OCI-LY3 (cell line): ENCODE measurements around the gene REXO1.
A peak's percentile ranks its signal among the peaks of the same experiment; 100 is the strongest.

ENCODE experiments used
- H2AFZ ChIP-seq: fragments of 200-600, 300-600 bp; shearing (Covaris generic); 2 replicates; pipeline ENCODE4 v1.6.0; 2014; ENCODE audit warnings: antibody characterized with exemption, low read depth, low read length
- H3K27ac ChIP-seq: fragments of 200-600, 300-600 bp; sonication (generic); 2 replicates; pipeline ENCODE4 v1.5.1; 2014; ENCODE audit warnings: mild to moderate bottlenecking, low read length, moderate library complexity, mixed read lengths
- H3K27me3 ChIP-seq: fragments of 200-600, 300-600 bp; sonication (generic); 2 replicates; pipeline ENCODE4 v1.6.1; 2014; ENCODE audit warnings: low read depth, low read length, mixed read lengths
- H3K36me3 ChIP-seq: fragments of 200-600, 300-600 bp; sonication (generic); replicated peaks from 2 replicates; pipeline ENCODE3; 2014; ENCODE audit warnings: low read depth, low read length, mixed read lengths
- H3K4me1 ChIP-seq: fragments of 300-600, 200-600 bp; sonication (generic); 2 replicates; pipeline ENCODE4 v1.6.1; 2014; ENCODE audit warnings: low read length, mixed read lengths
- H3K4me2 ChIP-seq: fragments of 200-600, 300-600 bp; sonication (generic); 2 replicates; pipeline ENCODE4 v1.6.1; 2014; ENCODE audit warnings: low read length, mixed read lengths
- H3K4me3 ChIP-seq: fragments of 300-600, 200-600 bp; sonication (generic); 2 replicates; pipeline ENCODE4 v1.5.1; 2014; ENCODE audit warnings: antibody characterized with exemption, mild to moderate bottlenecking, low read length, moderate library complexity
- H3K79me2 ChIP-seq: fragments of 300-600, 200-600 bp; shearing (Covaris generic); 2 replicates; pipeline ENCODE4 v1.6.1; 2014; ENCODE audit warnings: mild to moderate bottlenecking, low read length, mixed read lengths
- H3K9ac ChIP-seq: fragments of 300-600, 200-600 bp; shearing (Covaris generic); 2 replicates; pipeline ENCODE4 v1.6.0; 2014; ENCODE audit warnings: mild to moderate bottlenecking, low read length, moderate library complexity
- H3K9me3 ChIP-seq: fragments of 200-600, 300-600 bp; shearing (Covaris generic); 2 replicates; pipeline ENCODE4 v1.6.1; 2014; ENCODE audit warnings: low read length, mixed read lengths; ENCODE audit not compliant: insufficient read depth
- H4K20me1 ChIP-seq: fragments of 200-600, 300-600 bp; sonication (generic); 2 replicates; pipeline ENCODE4 v1.6.1; 2016; ENCODE audit warnings: low read length, mixed read lengths; ENCODE audit not compliant: insufficient read depth
- EZH2phosphoT487 ChIP-seq: fragments of 200-600 bp; shearing (Covaris generic); IDR thresholded peaks from 2 replicates; pipeline ENCODE4 v1.6.1; 2018; ENCODE audit warnings: antibody characterized with exemption, mixed run types, low read depth
- TF ChIP-seq, protein P1 (sequence below): fragments of 200-600, 300-600 bp; sonication (generic); IDR thresholded peaks from 2 replicates; pipeline ENCODE4 v1.5.1; 2014; ENCODE audit warnings: antibody characterized with exemption, low read length, low read depth

The REXO1 gene

DNA sequence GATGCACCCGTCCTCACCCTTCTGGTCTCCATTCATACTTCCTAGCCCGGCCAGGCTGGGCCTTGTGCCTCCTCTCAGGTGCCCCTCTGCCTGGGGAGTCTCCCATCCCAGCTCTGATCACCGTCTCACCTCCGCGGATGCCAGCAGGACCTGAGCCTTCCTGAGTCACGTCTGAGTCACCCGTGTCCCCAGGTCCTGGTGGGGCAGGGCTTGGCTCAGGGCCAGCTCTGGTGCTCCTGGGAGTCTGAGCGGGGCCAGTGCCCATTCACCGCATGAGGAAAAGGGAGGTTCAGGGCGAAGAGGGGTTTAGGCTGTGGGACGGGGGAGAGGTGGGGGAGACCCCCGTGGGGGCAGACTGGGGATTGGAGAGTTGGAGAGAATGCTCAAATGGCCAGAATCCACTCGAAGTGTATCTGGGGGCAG, 36.8 kb downstream of the REXO1 start:
- peak overlapping the region; percentile 73; the same call in 1 of the 2 replicates for H2AFZ ChIP-seq

DNA sequence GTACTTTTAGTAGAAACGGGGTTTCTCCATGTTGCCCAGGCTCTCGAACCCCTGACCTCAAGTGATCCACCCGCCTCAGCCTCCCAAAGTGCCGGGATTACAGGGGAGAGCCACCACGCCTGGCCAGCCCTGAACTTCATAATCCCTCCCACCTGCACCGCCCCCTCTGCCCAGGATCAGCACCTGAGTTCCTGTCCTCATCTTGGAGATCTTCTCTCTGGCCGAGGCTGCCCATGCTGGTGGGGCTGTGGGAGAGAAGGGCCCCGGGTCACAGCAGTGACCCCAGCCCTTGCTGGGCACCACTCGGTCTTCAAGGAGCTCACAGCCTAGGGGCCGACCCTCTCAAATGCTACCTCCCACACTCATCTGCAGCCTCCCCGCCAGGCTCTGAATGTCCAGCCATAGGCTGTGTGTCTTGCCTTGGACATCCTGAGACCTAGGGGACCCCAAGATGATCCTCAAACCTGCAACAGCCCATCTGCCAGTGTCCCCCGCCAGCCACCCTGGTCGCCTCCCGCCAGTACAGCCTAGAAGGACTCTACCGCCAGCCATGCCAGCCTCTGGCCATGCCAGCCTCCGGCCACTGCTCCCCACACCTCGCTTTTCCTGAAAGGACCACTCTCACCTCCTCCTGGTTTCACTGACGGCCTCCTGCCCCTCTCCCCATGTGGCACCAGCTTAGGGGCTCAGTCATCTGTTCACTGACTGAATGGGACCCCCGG, 37.7 kb downstream of the REXO1 start:
- Histone ChIP-seq H3K36me3 (peaks cover 7% of the 10 kb centered on the region), H3K27ac (no peak overlapping the region), H3K9ac (no peak overlapping the region), H3K4me3 (peak overlapping the region; percentile 76; the same call in 1 of the 2 replicates), H3K4me1 (peaks cover 12% of the 10 kb centered on the region), H3K27me3 (0 out of 2 replicates have a peak, but pooled peaks cover 5% of the 10 kb centered on the region), H4K20me1 (no peaks in the 10 kb centered on the region), H3K79me2 (no peaks in the 10 kb centered on the region), H3K4me2 (0 out of 2 replicates have a peak overlapping the region, but pooled peaks have one; percentile 95), H2AFZ (no peak overlapping the region), H3K9me3 (no peaks in the 10 kb centered on the region)
- TF ChIP-seq, protein P1, sequence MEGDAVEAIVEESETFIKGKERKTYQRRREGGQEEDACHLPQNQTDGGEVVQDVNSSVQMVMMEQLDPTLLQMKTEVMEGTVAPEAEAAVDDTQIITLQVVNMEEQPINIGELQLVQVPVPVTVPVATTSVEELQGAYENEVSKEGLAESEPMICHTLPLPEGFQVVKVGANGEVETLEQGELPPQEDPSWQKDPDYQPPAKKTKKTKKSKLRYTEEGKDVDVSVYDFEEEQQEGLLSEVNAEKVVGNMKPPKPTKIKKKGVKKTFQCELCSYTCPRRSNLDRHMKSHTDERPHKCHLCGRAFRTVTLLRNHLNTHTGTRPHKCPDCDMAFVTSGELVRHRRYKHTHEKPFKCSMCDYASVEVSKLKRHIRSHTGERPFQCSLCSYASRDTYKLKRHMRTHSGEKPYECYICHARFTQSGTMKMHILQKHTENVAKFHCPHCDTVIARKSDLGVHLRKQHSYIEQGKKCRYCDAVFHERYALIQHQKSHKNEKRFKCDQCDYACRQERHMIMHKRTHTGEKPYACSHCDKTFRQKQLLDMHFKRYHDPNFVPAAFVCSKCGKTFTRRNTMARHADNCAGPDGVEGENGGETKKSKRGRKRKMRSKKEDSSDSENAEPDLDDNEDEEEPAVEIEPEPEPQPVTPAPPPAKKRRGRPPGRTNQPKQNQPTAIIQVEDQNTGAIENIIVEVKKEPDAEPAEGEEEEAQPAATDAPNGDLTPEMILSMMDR, result no peak
- TF ChIP-seq EZH2phosphoT487, result no peak

More for the DNA sequence above, 36.8 kb downstream of the REXO1 start:
- Histone ChIP-seq H3K36me3 (peaks cover 10% of the 10 kb centered on the region), H3K27me3 (0 out of 2 replicates have a peak, but pooled peaks cover 5% of the 10 kb centered on the region), H3K4me3 (peak overlapping the region; percentile 76), H3K9me3 (no peaks in the 10 kb centered on the region), H4K20me1 (no peaks in the 10 kb centered on the region), H3K4me2 (peak overlapping the region; percentile 95), H3K27ac (no peak overlapping the region), H3K4me1 (peaks cover 12% of the 10 kb centered on the region), H3K9ac (peak overlapping the region; percentile 78), H3K79me2 (no peaks in the 10 kb centered on the region)
- TF ChIP-seq EZH2phosphoT487, result no peak
- TF ChIP-seq, protein P1, result no peak

- Histone ChIP-seq H3K4me3 (no peak overlapping the region), H3K27me3 (0 out of 2 replicates have a peak, but pooled peaks cover 5% of the 10 kb centered on the region), H4K20me1 (no peaks in the 10 kb centered on the region), H3K4me2 (no peak overlapping the region), H3K9ac (no peak overlapping the region), H2AFZ (no peak overlapping the region), H3K79me2 (no peaks in the 10 kb centered on the region), H3K36me3 (peaks cover 2% of the 10 kb centered on the region), H3K4me1 (peaks cover 12% of the 10 kb centered on the region), H3K27ac (no peak overlapping the region), H3K9me3 (no peaks in the 10 kb centered on the region)
- no peak for TF ChIP-seq EZH2phosphoT487
- TF ChIP-seq, protein P1, result no peak
Measured at GRCh38 chr19:1809678-1810077, 38.6 kb downstream of the REXO1 start.

DNA sequence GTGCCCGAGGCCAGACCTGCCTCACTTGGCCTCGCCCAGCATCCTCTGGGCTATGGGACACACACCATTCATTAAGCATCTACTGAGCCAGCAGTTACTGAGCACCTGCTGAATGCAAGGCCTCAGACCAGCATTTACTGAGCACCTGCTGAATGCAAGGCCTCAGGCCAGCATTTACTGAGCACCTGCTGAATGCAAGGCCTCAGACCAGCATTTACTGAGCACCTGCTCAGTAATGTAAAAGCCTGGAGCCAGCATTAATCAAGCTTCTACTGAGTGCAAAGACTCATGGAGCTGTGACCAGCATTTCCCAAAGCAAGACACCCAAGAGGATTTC, 39.9 kb downstream of the REXO1 start:
- Histone ChIP-seq H3K27ac (no peak overlapping the region), H3K9ac (no peak overlapping the region), H3K4me2 (no peak overlapping the region), H2AFZ (no peak overlapping the region), H3K36me3 (no peaks in the 10 kb centered on the region), H3K4me1 (peaks cover 11% of the 10 kb centered on the region), H3K27me3 (0 out of 2 replicates have a peak, but pooled peaks cover 5% of the 10 kb centered on the region), H4K20me1 (no peaks in the 10 kb centered on the region), H3K9me3 (no peaks in the 10 kb centered on the region), H3K79me2 (no peaks in the 10 kb centered on the region), H3K4me3 (no peak overlapping the region)
- no peak for TF ChIP-seq EZH2phosphoT487
- TF ChIP-seq, protein P1, result no peak
